Measurements from ENCODE around the gene WWTR1. TPM values are rescaled to one million over a fixed set of nuclear protein-coding genes. Genes with fewer than 3 reads are reported as not detected.

Gene WWTR1
- total RNA-seq, 2 experiments from 2014 or later: 0.22 to 0.30 TPM

- H3K9me3 ChIP-seq (ENCODE audit: control insufficient read depth in 1 of 2, insufficient read depth in 1 of 2, low read length in 2 of 2): no peaks in the 10 kb centered on the region
- H3K27ac ChIP-seq (ENCODE audit: low read depth in 1 of 2, low read length in 2 of 2): no peak overlapping the region
- ATAC-seq (ENCODE audit: poor library complexity) (no peak), DNase-seq (no peak)
- Mint-ChIP-seq H3K27ac (no peak overlapping the region), H3K4me3 (no peak overlapping the region), H3K27me3 (peaks cover 16% of the 10 kb centered on the region), H3K36me3 (ENCODE audit: low read depth) (no peaks in the 10 kb centered on the region), H3K4me1 (ENCODE audit: low read depth) (no peaks in the 10 kb centered on the region), H3K9me3 (no peaks in the 10 kb centered on the region)
- H3K4me1 ChIP-seq (ENCODE audit: insufficient read depth, low read length): no peaks in the 10 kb centered on the region
- peaks cover 4 to 6% of the 10 kb centered on the region in 2 experiments for H3K27me3 ChIP-seq (ENCODE audit: control insufficient read depth in 1 of 2, insufficient read depth in 2 of 2, low read length in 2 of 2)
- intact Hi-C loops (cut with DNase I, micrococcal nuclease): no loop called here
- no peaks in the 10 kb centered on the region for H3K36me3 ChIP-seq (ENCODE audit: insufficient read depth, low read length)
- no peak for TF ChIP-seq CTCF (IDR thresholded peaks at IDR 0.05)
- CTCF ChIA-PET: no interaction called here
- POLR2A ChIA-PET: no interaction called here
- H3K4me3 ChIP-seq (ENCODE audit: low read length): no peak overlapping the region
Observed at GRCh38 chr3:149643963-149644362, 13.9 kb downstream of the WWTR1 start.

GRCh38 chr3:149643482-149643798 lies 14.4 kb downstream of the WWTR1 start:
- POLR2A ChIA-PET: no interaction called here
- Histone ChIP-seq H3K4me3 (ENCODE audit: low read length) (no peak overlapping the region), H3K27me3 (ENCODE audit: control insufficient read depth in 1 of 2, insufficient read depth in 2 of 2, low read length in 2 of 2) (peaks cover 3 to 4% of the 10 kb centered on the region in 2 experiments), H3K9me3 (ENCODE audit: control insufficient read depth in 1 of 2, insufficient read depth in 1 of 2, low read length in 2 of 2) (no peaks in the 10 kb centered on the region), H3K36me3 (ENCODE audit: insufficient read depth, low read length) (no peaks in the 10 kb centered on the region), H3K27ac (ENCODE audit: low read depth in 1 of 2, low read length in 2 of 2) (no peak overlapping the region), H3K4me1 (ENCODE audit: insufficient read depth, low read length) (no peaks in the 10 kb centered on the region)
- no peaks in the 10 kb centered on the region for H3K4me1 Mint-ChIP-seq (ENCODE audit: low read depth)
- no peaks in the 10 kb centered on the region for H3K36me3 Mint-ChIP-seq (ENCODE audit: low read depth)
- H3K27ac Mint-ChIP-seq: no peak overlapping the region
- CTCF ChIA-PET: no interaction called here
- no peak overlapping the region for H3K4me3 Mint-ChIP-seq
- H3K27me3 Mint-ChIP-seq: peaks cover 16% of the 10 kb centered on the region
- DNase-seq (no peak), ATAC-seq (ENCODE audit: poor library complexity) (no peak)
- no peak for TF ChIP-seq CTCF (IDR thresholded peaks at IDR 0.05)
- no peaks in the 10 kb centered on the region for H3K9me3 Mint-ChIP-seq
- intact Hi-C loops (cut with DNase I, micrococcal nuclease): no loop called here

GRCh38 chr3:149640976-149641728 lies 16.7 kb downstream of the WWTR1 start:
- Histone ChIP-seq H3K4me3 (ENCODE audit: low read length) (no peak overlapping the region), H3K27ac (ENCODE audit: low read depth in 1 of 2, low read length in 2 of 2) (no peak overlapping the region), H3K27me3 (ENCODE audit: control insufficient read depth in 1 of 2, insufficient read depth in 2 of 2, low read length in 2 of 2) (no peaks in the 10 kb centered on the region), H3K9me3 (ENCODE audit: control insufficient read depth in 1 of 2, insufficient read depth in 1 of 2, low read length in 2 of 2) (no peaks in the 10 kb centered on the region), H3K4me1 (ENCODE audit: insufficient read depth, low read length) (no peaks in the 10 kb centered on the region), H3K36me3 (ENCODE audit: insufficient read depth, low read length) (no peaks in the 10 kb centered on the region)
- Mint-ChIP-seq H3K36me3 (ENCODE audit: low read depth) (no peaks in the 10 kb centered on the region), H3K9me3 (no peaks in the 10 kb centered on the region), H3K4me1 (ENCODE audit: low read depth) (no peaks in the 10 kb centered on the region), H3K27me3 (peaks cover 17% of the 10 kb centered on the region), H3K4me3 (no peak overlapping the region), H3K27ac (no peak overlapping the region)
- intact Hi-C loops (cut with DNase I, micrococcal nuclease): no loop called here
- ChIA-PET POLR2A (no interaction called here), CTCF (no interaction called here)
- DNase-seq (no peak), ATAC-seq (ENCODE audit: poor library complexity) (no peak)
- no peak for TF ChIP-seq CTCF (IDR thresholded peaks at IDR 0.05)

All from CD4-positive, alpha-beta T cell (primary cell).